Activated CD8-positive, alpha-beta T cell treated with anti-CD3 and anti-CD28 coated beads for 36 hours (primary cell): ENCODE results near the gene MEGF9. TPM values are rescaled to one million over a fixed set of nuclear protein-coding genes. Genes with fewer than 3 reads are reported as not detected.
"Not testable (repeated sequence)": the region's sequence is repeated elsewhere in the genome, so short reads cannot be mapped to it uniquely, and the experiment has no call there.

Experiments
- ATAC-seq: fragments of 200-7000 bp; cut with Tn5 transposase; one replicate; pipeline ENCODE4 v1.10.0; 2021; ENCODE audit warnings: mild to moderate bottlenecking, moderate library complexity
- CTCF ChIA-PET: fragments of 350-600 bp; sonication (Branson Sonifier 250); formaldehyde crosslinking; loops from one replicate; lab custom pipeline; 2021; ENCODE audit warnings: antibody characterized with exemption; lab: Charles Lee
- POLR2A ChIA-PET: fragments of 350-600 bp; sonication (Branson Sonifier 250); formaldehyde crosslinking; loops from one replicate; lab custom pipeline; 2021; ENCODE audit warnings: antibody characterized with exemption; lab: Charles Lee
- DNase-seq: peaks from one replicate; pipeline ENCODE4 v3.0.0-alpha.2; 2020
- H3K27ac Mint-ChIP-seq: one replicate; pipeline ENCODE4 v1.8.0; 2021; ENCODE audit warnings: mild to moderate bottlenecking, mixed read lengths
- H3K27me3 Mint-ChIP-seq: one replicate; pipeline ENCODE4 v1.8.0; 2021; ENCODE audit warnings: mixed read lengths
- H3K36me3 Mint-ChIP-seq: one replicate; pipeline ENCODE4 v1.8.0; 2021; ENCODE audit warnings: low read depth, mixed read lengths
- H3K4me1 Mint-ChIP-seq: one replicate; pipeline ENCODE4 v1.8.0; 2021; ENCODE audit warnings: low read depth, mixed read lengths
- H3K4me3 Mint-ChIP-seq: one replicate; pipeline ENCODE4 v1.8.0; 2021; ENCODE audit warnings: mild to moderate bottlenecking, moderate library complexity, mixed read lengths
- H3K9me3 Mint-ChIP-seq: one replicate; pipeline ENCODE4 v1.8.0; 2021; ENCODE audit warnings: mixed read lengths
- intact Hi-C: fragments of 100-400 bp; cut with micrococcal nuclease; formaldehyde crosslinking; loops from one replicate; pipeline ENCODE4 v1.10.0; 2022
- total RNA-seq, 2 experiments: library from RNA; stranded (reverse); gene quantifications; one replicate each; pipeline ENCODE4 v1.2.3, GENCODE V29; 2021
- TF ChIP-seq, protein P1 (sequence below): fragments of 200-600 bp; IDR thresholded peaks from one replicate; pipeline ENCODE4 v1.8.0; 2022; ENCODE audit warnings: antibody characterized with exemption, mild to moderate bottlenecking

The MEGF9 gene
- total RNA-seq, 2 experiments from 2014 or later = 3.0 to 3.2 TPM

DNA sequence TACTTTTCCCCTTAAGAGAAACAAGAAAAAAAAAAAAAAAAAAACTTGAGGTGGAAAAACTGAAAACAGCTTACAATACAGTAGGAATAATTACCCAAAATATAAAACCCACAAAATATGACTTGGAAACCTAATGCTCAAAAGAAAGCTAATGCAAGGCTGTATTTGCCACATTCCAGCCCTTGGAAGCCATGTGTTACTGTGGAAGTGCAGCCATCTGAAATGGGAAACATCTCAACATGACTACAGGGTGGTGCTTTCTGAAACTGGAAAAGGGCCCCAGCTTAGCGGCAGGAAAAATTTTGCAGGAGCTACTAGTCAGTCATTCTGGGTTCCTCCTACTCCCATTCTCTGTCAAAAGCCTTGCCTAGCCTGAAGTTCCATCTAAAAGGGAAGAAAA is 154.7 kb downstream of the MEGF9 start:
- ChIA-PET POLR2A (interaction anchor here (0.6 to 1.0 kb wide), 3 partner anchors 14 to 17 kb away, joined by 3 read pairs; no protein-coding TSS in a partner anchor), CTCF (interaction anchor here (0.9 kb wide), 1 partner anchor 27 kb away, joined by 3 read pairs; no protein-coding TSS in a partner anchor)
- ATAC-seq = no peak

DNA sequence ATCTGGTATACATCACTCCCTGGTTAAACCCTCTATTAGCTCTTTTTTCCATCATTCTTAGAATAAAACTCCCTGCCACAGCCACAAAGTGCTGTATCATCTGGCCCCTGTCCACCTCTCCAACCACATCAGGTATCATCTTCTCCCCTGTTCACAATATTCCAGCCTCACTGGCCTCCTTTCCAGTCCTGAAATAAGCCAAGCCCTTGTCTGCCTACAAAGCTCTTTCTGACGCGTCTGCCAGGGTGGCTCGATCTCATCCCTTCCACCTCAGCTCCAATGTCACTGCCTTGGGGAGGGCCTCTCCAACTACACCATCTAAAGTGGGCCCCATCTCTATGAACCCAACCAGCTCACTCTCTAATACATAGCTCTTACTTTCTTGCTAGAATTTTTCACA is 155.8 kb downstream of the MEGF9 start:
- POLR2A ChIA-PET = no interaction called here
- DNase-seq = no peak
- ATAC-seq = no peak
- Mint-ChIP-seq H3K9me3 (no peaks in the 10 kb centered on the region), H3K36me3 (peaks cover 28% of the 10 kb centered on the region), H3K4me3 (no peak overlapping the region), H3K27ac (peak overlapping the region; percentile 4), H3K27me3 (no peaks in the 10 kb centered on the region), H3K4me1 (peaks cover 7% of the 10 kb centered on the region)
- CTCF ChIA-PET = no interaction called here
- intact Hi-C loops = no loop called here
- TF ChIP-seq, protein P1, sequence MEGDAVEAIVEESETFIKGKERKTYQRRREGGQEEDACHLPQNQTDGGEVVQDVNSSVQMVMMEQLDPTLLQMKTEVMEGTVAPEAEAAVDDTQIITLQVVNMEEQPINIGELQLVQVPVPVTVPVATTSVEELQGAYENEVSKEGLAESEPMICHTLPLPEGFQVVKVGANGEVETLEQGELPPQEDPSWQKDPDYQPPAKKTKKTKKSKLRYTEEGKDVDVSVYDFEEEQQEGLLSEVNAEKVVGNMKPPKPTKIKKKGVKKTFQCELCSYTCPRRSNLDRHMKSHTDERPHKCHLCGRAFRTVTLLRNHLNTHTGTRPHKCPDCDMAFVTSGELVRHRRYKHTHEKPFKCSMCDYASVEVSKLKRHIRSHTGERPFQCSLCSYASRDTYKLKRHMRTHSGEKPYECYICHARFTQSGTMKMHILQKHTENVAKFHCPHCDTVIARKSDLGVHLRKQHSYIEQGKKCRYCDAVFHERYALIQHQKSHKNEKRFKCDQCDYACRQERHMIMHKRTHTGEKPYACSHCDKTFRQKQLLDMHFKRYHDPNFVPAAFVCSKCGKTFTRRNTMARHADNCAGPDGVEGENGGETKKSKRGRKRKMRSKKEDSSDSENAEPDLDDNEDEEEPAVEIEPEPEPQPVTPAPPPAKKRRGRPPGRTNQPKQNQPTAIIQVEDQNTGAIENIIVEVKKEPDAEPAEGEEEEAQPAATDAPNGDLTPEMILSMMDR = no peak

More for the DNA sequence above, 154.7 kb downstream of the MEGF9 start:
- H3K4me3 Mint-ChIP-seq = no peak overlapping the region
- peaks cover 28% of the 10 kb centered on the region for H3K36me3 Mint-ChIP-seq
- TF ChIP-seq, protein P1 = no peak
- H3K9me3 Mint-ChIP-seq = no peaks in the 10 kb centered on the region
- no peak overlapping the region for H3K27ac Mint-ChIP-seq
- H3K27me3 Mint-ChIP-seq = no peaks in the 10 kb centered on the region
- intact Hi-C loops = no loop called here
- peaks cover 7% of the 10 kb centered on the region for H3K4me1 Mint-ChIP-seq
- DNase-seq = no peak

DNA sequence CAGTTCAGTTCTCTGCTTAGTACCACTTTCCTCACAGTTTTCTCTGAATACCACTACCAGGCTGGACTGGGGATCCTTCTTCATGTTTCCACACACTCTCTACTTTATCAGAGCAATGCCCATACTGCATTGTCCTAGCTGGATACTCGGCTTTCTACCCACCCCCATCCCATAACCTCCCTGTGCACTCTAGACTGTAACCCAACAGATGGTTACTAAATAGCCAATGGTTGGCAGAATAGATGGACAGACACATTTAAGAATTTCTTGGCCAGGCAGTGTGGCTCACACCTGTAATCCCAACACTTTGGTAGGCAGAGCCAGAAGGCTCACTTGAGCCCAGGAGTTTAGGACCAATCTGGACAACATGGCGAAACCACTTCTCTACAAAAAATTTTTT is 157.1 kb downstream of the MEGF9 start:
- Mint-ChIP-seq H3K9me3 (peaks cover 2% of the 10 kb centered on the region), H3K36me3 (peaks cover 27% of the 10 kb centered on the region), H3K4me3 (no peak overlapping the region), H3K27ac (no peak overlapping the region), H3K4me1 (peaks cover 7% of the 10 kb centered on the region), H3K27me3 (no peaks in the 10 kb centered on the region)
- intact Hi-C loops = no loop called here
- ChIA-PET CTCF (interaction anchor here (0.6 kb wide), 1 partner anchor 33 kb away, joined by 3 read pairs; no protein-coding TSS in a partner anchor), POLR2A (no interaction called here)
- no peak for ATAC-seq
- no peak for DNase-seq
- TF ChIP-seq, protein P1 = no peak

DNA sequence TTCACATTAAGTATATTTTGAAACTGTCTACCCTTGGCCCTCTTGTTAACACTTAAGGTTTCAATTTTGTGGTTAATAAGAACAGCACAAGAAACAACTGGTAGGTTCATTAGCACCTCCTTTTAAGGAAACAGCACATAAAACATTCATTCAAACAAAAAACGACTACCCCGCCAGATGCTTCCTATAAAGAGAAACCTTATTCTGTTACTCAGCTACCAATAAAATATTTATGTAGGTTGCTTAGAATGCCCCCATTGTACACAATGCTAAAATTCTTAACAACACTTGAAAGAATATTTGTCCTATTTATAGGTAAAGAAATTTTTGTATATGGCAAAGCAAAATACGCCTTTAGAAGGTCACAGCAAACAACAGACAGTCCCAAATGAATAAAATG is 157.5 kb downstream of the MEGF9 start:
- no peak overlapping the region for H3K4me3 Mint-ChIP-seq
- H3K27ac Mint-ChIP-seq = no peak overlapping the region
- ATAC-seq = no peak
- peaks cover 7% of the 10 kb centered on the region for H3K4me1 Mint-ChIP-seq
- intact Hi-C loops = no loop called here
- ChIA-PET CTCF (no interaction called here), POLR2A (no interaction called here)
- no peaks in the 10 kb centered on the region for H3K27me3 Mint-ChIP-seq
- DNase-seq = no peak
- peaks cover 28% of the 10 kb centered on the region for H3K36me3 Mint-ChIP-seq
- TF ChIP-seq, protein P1 = no peak
- H3K9me3 Mint-ChIP-seq = peaks cover 2% of the 10 kb centered on the region

DNA sequence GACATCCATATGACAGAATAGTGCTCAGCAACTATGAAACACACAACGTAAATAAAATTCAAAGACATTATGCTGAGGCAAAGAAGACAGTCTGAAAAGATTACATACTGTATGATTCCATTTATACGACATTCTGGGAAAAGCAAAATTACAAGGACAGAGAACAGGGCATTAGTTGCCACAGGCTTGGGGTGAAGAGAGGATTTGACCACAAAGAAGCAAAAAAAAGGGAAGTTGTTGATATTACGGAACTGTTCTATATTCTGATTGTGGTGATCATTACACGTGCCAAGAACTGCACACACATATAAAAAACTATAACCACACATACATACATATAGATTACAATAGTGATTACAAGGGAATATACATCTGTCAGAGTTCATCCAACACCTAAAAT is 158.4 kb downstream of the MEGF9 start:
- no peak for DNase-seq
- H3K9me3 Mint-ChIP-seq = peaks cover 2% of the 10 kb centered on the region
- intact Hi-C loops = no loop called here
- peaks cover 7% of the 10 kb centered on the region for H3K4me1 Mint-ChIP-seq
- CTCF ChIA-PET = no interaction called here
- H3K4me3 Mint-ChIP-seq = no peak overlapping the region
- peaks cover 37% of the 10 kb centered on the region for H3K36me3 Mint-ChIP-seq
- no peak overlapping the region for H3K27ac Mint-ChIP-seq
- no peaks in the 10 kb centered on the region for H3K27me3 Mint-ChIP-seq
- POLR2A ChIA-PET = no interaction called here
- no peak for ATAC-seq
- TF ChIP-seq, protein P1 = no peak

DNA sequence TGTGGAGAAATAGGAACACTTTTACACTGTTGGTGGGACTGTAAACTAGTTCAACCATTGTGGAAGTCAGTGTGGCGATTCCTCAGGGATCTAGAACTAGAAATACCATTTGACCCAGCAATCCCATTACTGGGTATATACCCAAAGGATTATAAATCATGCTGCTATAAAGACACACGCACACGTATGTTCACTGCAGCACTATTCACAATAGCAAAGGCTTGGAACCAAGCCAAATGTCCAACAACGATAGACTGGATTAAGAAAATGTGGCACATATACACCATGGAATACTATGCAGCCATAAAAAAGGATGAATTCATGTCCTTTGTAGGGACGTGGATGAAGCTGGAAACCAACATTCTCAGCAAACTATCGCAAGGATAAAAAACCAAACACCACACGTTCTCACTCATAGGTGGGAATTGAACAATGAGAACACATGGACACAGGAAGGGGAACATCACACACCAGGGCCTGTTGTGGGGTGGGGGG is 162.0 kb downstream of the MEGF9 start:
- not testable (repeated sequence) for H3K9me3 Mint-ChIP-seq, H3K27ac Mint-ChIP-seq, ATAC-seq

More for the DNA sequence above, 162.0 kb downstream of the MEGF9 start:
- intact Hi-C loops, POLR2A ChIA-PET, DNase-seq, H3K4me3 Mint-ChIP-seq, CTCF ChIA-PET, H3K27me3 Mint-ChIP-seq, H3K4me1 Mint-ChIP-seq: not testable (repeated sequence)
- H3K36me3 Mint-ChIP-seq = peaks cover 49% of the 10 kb centered on the region
